Thymus (tissue), 11 donors: ENCODE results near the gene ZP2. TPM values are rescaled to one million over a fixed set of nuclear protein-coding genes. Genes with fewer than 3 reads are reported as not detected.
"Not testable (repeated sequence)": the region's sequence is repeated elsewhere in the genome, so short reads cannot be mapped to it uniquely, and the experiment has no call there.

Experiments used
- DNase-seq, 9 donors: peaks; one replicate each; pipeline ENCODE4 v3.0.0-alpha.2; 2013; ENCODE audit warnings: low spot score in 9 of 9, low read depth in 6 of 9, missing footprints in 1 of 9
- H3K27ac ChIP-seq, 2 donors: one replicate each; pipeline ENCODE4 v1.5.1; 2013; ENCODE audit warnings: control low read depth in 1 of 2, low read depth in 1 of 2, low read length in 1 of 2, mild to moderate bottlenecking in 1 of 2, moderate library complexity in 1 of 2
- H3K27me3 ChIP-seq, 2 donors: one replicate each; pipeline ENCODE4 v1.5.1; 2013; ENCODE audit warnings: low read length in 1 of 2; ENCODE audit not compliant: control insufficient read depth in 2 of 2, insufficient read depth in 1 of 2
- H3K36me3 ChIP-seq, 2 donors: one replicate each; pipeline ENCODE4 v1.5.1; 2013; ENCODE audit warnings: low read length in 1 of 2, mild to moderate bottlenecking in 1 of 2, moderate library complexity in 1 of 2; ENCODE audit not compliant: control insufficient read depth in 2 of 2, insufficient read depth in 2 of 2
- H3K4me1 ChIP-seq, 2 donors: one replicate each; pipeline ENCODE4 v1.5.1; 2013; ENCODE audit warnings: low read length in 2 of 2; ENCODE audit not compliant: control insufficient read depth in 2 of 2, insufficient read depth in 2 of 2
- H3K4me3 ChIP-seq, 2 donors: one replicate each; pipeline ENCODE4 v1.5.1; 2013; ENCODE audit warnings: low read length in 2 of 2, control low read depth in 1 of 2, mild to moderate bottlenecking in 1 of 2
- H3K9me3 ChIP-seq, 2 donors: one replicate each; pipeline ENCODE4 v1.5.1; 2013; ENCODE audit warnings: low read length in 1 of 2, mild to moderate bottlenecking in 1 of 2; ENCODE audit not compliant: control insufficient read depth in 2 of 2, insufficient read depth in 1 of 2
- WGBS: extraction: QIAGEN DNeasy Blood & Tissue Kit; methylation state at CpG from one replicate; pipeline ENCODE4 v1.1.7; 2013; 5-methylcytosine and 5-hydroxymethylcytosine counted together
- polyA plus RNA-seq: library from polyadenylated mRNA; stranded (reverse); fragments of 200-250 nt; gene quantifications from one replicate; pipeline ENCODE4 v1.2.3, GENCODE V29; 2013
- total RNA-seq: library from RNA; stranded (reverse); fragments of 120-200 nt; gene quantifications from one replicate; pipeline ENCODE4 v1.2.4, GENCODE V29; 2013
- donor health status: healthy.

Gene ZP2
- total and polyA plus RNA-seq, 2 donors: 0.05 to 0.16 TPM

GRCh38 chr16:21199607-21200218, 11.7 kb downstream of the ZP2 start:
- DNase-seq: no peak
- Histone ChIP-seq H3K4me1 (no peaks in the 10 kb centered on the region), H3K27ac (no peak overlapping the region), H3K27me3 (no peaks in the 10 kb centered on the region), H3K4me3 (no peak overlapping the region), H3K9me3 (no peaks in the 10 kb centered on the region), H3K36me3 (no peaks in the 10 kb centered on the region)
- WGBS: 91% methylated on average over 5 of the region's 5 CpGs

GRCh38 chr16:21197621-21198020, 13.8 kb downstream of the ZP2 start:
- H3K4me3 ChIP-seq: no peak overlapping the region
- no peaks in the 10 kb centered on the region for H3K9me3 ChIP-seq
- no peaks in the 10 kb centered on the region for H3K4me1 ChIP-seq
- H3K36me3 ChIP-seq: no peaks in the 10 kb centered on the region
- DNase-seq: no peak
- no peaks in the 10 kb centered on the region for H3K27me3 ChIP-seq
- no peak overlapping the region for H3K27ac ChIP-seq
- WGBS: 88% methylated on average over 3 of the region's 3 CpGs

- Histone ChIP-seq H3K27me3 (no peaks in the 10 kb centered on the region), H3K4me3 (no peak overlapping the region), H3K27ac (no peak overlapping the region), H3K4me1 (no peaks in the 10 kb centered on the region), H3K36me3 (no peaks in the 10 kb centered on the region), H3K9me3 (no peaks in the 10 kb centered on the region)
- no peak for DNase-seq
- 39% methylated on average over 1 of the region's 1 CpG for WGBS
These were observed 14.3 kb downstream of the ZP2 start for GRCh38 chr16:21197112-21197511.

- DNase-seq, H3K9me3 ChIP-seq, H3K27me3 ChIP-seq, H3K27ac ChIP-seq, H3K36me3 ChIP-seq, H3K4me3 ChIP-seq, H3K4me1 ChIP-seq: not testable (repeated sequence)
- WGBS: 96% methylated on average over 8 of the region's 8 CpGs
These were observed 16.0 kb downstream of the ZP2 start for GRCh38 chr16:21195330-21195729.

- Histone ChIP-seq H3K36me3 (no peaks in the 10 kb centered on the region), H3K9me3 (no peaks in the 10 kb centered on the region), H3K27ac (no peak overlapping the region), H3K4me3 (no peak overlapping the region), H3K27me3 (no peaks in the 10 kb centered on the region), H3K4me1 (no peaks in the 10 kb centered on the region)
- no peak for DNase-seq
- 71% methylated on average over 6 of the region's 6 CpGs for WGBS
These were observed 16.5 kb downstream of the ZP2 start for GRCh38 chr16:21194771-21195301.

GRCh38 chr16:21192991-21193390, 18.4 kb downstream of the ZP2 start:
- Histone ChIP-seq H3K4me3 (no peak overlapping the region), H3K4me1 (no peaks in the 10 kb centered on the region), H3K27ac (no peak overlapping the region), H3K36me3 (no peaks in the 10 kb centered on the region), H3K27me3 (no peaks in the 10 kb centered on the region), H3K9me3 (no peaks in the 10 kb centered on the region)
- WGBS: 92% methylated on average over 1 of the region's 1 CpG
- DNase-seq: no peak

GRCh38 chr16:21190599-21190998, 20.8 kb downstream of the ZP2 start:
- no peaks in the 10 kb centered on the region for H3K4me1 ChIP-seq
- no peaks in the 10 kb centered on the region for H3K9me3 ChIP-seq
- H3K27me3 ChIP-seq: no peaks in the 10 kb centered on the region
- H3K27ac ChIP-seq: no peak overlapping the region
- DNase-seq: no peak
- H3K36me3 ChIP-seq: no peaks in the 10 kb centered on the region
- no peak overlapping the region for H3K4me3 ChIP-seq

GRCh38 chr16:21190013-21190412, 21.4 kb downstream of the ZP2 start:
- no peak overlapping the region for H3K4me3 ChIP-seq
- no peaks in the 10 kb centered on the region for H3K4me1 ChIP-seq
- WGBS: 97% methylated on average over 4 of the region's 4 CpGs
- no peaks in the 10 kb centered on the region for H3K27me3 ChIP-seq
- DNase-seq: no peak
- H3K9me3 ChIP-seq: no peaks in the 10 kb centered on the region
- no peak overlapping the region for H3K27ac ChIP-seq
- H3K36me3 ChIP-seq: no peaks in the 10 kb centered on the region

GRCh38 chr16:21189311-21189710, 22.1 kb downstream of the ZP2 start:
- Histone ChIP-seq H3K27me3 (no peaks in the 10 kb centered on the region), H3K4me3 (no peak overlapping the region), H3K27ac (no peak overlapping the region), H3K4me1 (no peaks in the 10 kb centered on the region), H3K9me3 (no peaks in the 10 kb centered on the region), H3K36me3 (no peaks in the 10 kb centered on the region)
- 93% methylated on average over 5 of the region's 5 CpGs for WGBS
- DNase-seq: no peak
